HG02588 (cell line): ENCODE data around the gene RIPOR3.
"Not testable (repeated sequence)": the region's sequence is repeated elsewhere in the genome, so short reads cannot be mapped to it uniquely, and the experiment has no call there.

Source experiments
- ATAC-seq: cut with Tn5 transposase; IDR thresholded peaks from one replicate; pipeline ENCODE4 v1.9.1; 2021; ENCODE audit warnings: mild to moderate bottlenecking, moderate library complexity; ENCODE audit not compliant: unreplicated experiment

The RIPOR3 gene

DNA sequence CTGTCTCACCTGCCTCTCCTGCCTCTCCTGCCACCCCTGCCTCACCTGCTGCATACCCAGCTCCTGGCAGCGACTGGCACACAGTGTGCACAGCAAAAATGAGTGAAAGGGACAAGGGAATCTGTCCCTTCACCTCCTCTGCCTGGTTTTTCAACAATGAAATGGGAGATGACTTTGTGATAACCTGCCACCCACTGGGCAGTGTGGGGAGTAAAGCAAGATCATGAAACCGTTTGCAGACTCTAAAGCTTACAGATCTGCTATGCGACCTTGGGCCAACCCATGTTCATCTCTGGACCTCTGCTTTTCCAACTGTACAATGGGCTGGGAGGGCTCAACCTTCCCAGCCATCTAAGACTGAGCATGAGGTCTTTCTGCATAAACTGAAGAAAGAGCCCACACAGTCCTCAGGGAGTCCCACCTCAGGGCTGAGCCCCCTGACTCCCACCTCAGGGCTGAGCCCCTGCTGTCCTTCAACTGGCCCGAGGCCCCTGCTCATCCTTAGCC lies 81.1 kb downstream of the RIPOR3 start:
- no peak for ATAC-seq

DNA sequence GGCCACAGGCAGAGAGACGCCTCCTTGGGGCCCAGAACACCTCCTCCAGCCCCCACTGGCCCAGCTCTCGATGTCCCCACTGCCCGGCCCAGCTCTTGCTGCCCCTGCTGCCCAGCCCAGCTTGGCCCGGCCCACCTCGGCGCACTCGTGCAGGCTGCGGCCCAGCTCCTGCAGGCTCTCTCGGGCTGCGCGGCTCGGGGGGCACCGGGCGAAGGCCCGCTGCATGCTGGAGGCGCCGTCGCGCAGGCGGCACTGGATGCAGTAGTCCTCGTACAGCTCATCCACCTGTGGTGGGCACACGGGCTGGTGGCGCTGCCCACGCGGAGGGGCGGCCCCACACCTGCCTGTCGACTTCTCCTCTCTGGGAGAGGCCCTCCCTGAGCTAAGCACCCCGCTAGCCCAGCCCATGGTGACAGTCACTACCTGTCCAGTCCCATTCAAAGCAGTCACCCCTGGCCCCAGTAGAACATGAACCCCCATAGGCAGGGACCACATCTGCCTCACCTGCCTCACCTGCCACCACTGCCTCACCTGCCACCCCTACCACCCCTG lies 81.8 kb downstream of the RIPOR3 start:
- ATAC-seq: no peak

GRCh38 chr20:50608750-50609104 lies 82.6 kb downstream of the RIPOR3 start:
- ATAC-seq: no peak

- ATAC-seq: no peak
Observed at GRCh38 chr20:50607850-50608749, 83.2 kb downstream of the RIPOR3 start.

GRCh38 chr20:50607436-50607835 lies 83.9 kb downstream of the RIPOR3 start:
- ATAC-seq: no peak

DNA sequence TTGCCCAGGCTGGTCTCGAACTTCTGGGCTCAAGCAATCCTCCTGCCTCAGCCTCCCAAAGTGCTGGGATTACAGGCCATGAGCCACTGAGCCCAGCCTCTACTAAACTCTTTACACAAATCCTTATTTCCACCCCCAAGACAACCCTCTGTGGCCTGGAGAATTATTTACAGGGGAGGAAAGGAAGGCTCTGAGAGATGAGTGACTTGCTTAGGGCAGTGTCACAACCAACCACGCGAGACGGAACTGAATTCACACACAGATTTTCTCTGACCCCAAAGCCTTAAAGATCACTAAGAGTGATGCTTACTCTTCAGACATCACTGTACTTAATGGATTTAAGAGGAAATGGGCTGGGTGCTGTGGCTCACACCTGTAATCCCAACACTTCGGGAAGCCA lies 86.2 kb downstream of the RIPOR3 start:
- ATAC-seq: no peak

DNA sequence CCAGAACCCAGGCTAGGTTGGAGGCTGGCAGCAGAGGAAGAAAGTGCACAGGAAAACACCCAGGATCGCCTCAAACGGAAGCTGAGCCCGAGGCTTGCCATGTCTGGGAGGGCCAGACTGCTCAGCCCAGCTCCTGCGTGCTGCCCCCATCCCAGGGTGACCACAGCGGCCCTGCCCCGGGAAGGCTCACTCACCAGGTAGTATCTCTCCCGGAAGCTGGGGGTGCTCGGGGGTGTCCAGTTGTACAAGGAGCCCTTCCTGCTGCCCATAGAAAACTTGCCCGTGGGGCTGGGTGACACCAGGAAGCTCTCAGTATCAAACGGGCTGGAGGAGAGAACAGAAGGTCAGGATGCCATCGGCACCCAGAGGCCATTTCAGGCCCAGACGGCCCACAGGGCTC lies 86.9 kb downstream of the RIPOR3 start:
- no peak for ATAC-seq

- no peak for ATAC-seq
Observed at GRCh38 chr20:50602432-50603088, 88.8 kb downstream of the RIPOR3 start.

- no peak for ATAC-seq
Observed at GRCh38 chr20:50601511-50602431, 89.6 kb downstream of the RIPOR3 start.

DNA sequence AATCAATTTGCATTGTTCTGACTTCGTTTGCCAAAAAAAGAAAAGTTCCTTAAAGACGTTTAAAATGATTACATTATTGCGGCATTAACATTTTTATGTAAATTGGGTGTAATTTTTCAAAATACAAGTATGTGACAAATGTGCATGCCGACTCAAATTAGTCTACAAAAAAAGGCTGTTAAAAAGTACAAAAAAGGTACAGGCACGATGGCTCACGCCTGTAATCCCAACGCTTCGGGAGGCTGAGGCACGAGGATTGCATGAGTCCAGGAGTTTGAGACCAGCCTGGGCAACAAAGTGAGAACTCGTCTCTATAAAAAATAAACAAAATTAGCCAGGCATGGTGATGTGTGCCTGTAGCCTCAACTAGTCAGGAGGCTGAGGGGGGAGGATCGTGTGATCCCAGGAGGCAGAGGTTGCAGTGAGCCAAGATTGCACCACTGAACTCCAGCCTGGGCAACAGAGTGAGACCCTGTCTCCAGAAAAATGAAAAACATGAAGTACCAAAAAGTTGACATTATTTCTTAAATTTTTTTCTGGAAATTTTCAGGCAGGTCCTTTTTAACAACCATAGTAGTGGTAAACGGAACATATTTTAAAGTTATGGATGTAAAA lies 91.0 kb downstream of the RIPOR3 start:
- no peak for ATAC-seq

GRCh38 chr20:50598768-50599167 lies 92.6 kb downstream of the RIPOR3 start:
- not testable (repeated sequence) for ATAC-seq

DNA sequence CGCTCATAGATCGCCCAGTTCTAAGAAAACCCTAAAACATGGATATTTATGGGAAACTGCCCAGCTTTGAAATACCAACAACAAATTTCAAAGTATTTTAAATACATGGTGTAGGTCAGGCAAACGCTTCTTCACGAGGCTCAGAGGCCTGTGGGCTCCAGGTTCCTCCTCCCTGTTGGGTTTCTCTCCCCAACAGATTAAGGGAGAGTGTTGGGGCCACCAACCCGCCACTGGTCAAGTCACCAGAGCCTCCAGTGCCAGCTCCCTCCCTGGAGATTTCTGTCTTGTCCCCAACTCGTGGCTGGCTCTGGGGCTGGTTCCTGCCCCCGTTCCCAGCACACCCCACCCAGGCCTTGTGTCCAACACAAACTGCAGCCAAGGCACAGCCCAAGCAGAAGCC lies 93.3 kb downstream of the RIPOR3 start:
- ATAC-seq: no peak

DNA sequence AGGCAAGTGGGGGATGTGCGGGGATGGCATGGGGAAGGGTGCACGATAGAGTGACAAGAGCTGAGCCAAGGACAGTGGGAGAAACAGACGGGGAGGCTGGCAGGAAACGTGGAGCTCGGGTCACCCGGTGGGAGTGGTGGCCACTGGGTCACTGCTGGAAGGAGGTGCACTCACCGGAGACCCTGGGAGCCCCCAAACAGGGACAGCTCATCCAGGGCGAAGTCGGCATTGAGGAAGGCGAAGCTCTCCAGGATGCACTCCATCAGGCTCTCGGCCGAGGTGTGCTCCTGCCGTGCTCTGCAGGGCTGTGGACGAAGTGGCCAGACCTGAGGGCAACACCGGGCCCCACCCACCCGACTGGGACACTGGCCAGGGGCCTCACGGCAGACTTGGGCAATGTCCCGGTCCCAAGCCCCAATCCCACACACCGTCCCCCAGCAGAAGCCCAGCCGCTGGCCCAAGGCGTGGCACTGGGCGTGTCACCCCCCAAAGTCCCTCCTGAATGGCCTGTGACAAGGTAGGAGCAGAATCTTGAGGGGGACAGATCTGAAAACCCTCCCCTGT lies 93.9 kb downstream of the RIPOR3 start:
- no peak for ATAC-seq

DNA sequence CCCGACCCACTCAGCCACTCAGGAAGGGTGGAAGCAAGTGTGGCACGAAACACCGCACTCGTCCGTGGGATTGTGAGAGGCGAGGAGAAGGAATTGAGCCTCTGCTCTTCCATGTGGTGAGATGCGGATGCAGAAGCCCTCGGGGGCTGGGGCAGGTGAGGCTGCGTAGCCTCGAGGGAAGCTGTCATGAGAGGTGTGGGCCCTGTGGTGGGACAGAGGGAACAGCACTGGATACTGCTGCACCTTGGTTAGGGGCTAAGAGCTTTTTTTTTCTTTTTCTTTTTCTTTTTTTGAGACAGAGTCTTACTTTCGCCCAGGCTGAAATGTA lies 94.7 kb downstream of the RIPOR3 start:
- no peak for ATAC-seq

GRCh38 chr20:50595988-50596693 lies 95.2 kb downstream of the RIPOR3 start:
- ATAC-seq: no peak

DNA sequence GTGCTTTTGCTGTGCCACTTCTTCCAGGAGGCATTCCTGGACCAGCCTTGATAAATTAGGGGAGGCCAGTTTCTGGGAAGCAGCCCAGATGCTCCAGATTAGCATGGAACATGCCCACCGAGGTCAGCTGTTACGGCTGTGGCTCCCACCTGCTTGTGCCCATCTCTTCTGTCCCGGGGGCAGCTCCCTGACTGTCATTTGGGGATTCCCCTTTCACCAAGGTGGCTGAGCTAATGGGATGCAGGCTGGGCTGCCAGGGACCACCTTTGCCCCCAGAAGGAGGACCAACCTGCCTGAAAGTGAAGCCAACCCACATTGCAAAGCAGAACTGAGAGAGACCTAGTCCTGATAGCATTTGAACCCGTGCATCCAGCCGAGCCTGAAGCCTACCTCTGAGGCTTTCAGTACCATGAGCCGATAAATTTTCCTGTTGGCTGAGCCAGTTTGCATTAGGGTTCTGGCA lies 95.9 kb downstream of the RIPOR3 start:
- ATAC-seq: no peak

GRCh38 chr20:50594591-50595432 lies 96.5 kb downstream of the RIPOR3 start:
- ATAC-seq: no peak

DNA sequence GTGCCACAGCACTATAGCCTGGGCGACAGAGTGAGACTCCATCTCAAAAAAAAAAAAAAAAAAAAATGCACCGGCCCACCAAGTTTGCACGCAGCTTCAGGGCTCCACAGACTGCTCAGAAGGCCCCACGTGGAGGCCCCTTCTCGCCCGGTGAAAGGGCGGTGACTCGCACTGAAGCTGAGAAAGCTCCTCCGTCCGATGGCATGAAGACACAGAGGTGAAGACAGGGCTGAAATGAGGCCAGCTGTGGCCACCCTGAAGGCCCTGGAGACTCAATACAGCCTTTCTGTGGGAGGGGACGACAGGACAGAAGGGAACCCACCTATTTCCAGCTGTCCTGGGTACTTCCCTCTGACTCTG lies 97.1 kb downstream of the RIPOR3 start:
- no peak for ATAC-seq

DNA sequence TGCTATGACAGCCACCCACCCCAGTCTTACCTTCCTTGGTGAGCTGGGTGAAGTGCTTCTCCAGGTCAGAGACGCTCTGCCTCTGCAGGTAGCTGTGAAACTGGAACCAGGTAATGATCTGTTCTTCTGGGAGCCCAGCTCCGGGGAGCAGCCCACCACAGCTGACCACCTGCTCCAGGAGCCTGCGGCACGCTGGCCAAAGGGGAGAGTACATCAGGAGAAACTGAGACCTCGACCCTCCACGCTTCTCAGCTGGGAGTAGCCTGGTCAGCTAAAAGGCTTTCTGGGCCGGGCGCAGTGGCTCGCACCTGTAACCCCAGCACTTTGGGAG lies 98.4 kb downstream of the RIPOR3 start:
- ATAC-seq: no peak
